Activated effector memory CD4-positive, alpha-beta T cell treated with anti-CD3 and anti-CD28 coated beads, Interleukin-2, amount 50 U/mL, for 16 hours (primary cell): ENCODE data around the gene MAS1L.
"Not testable (repeated sequence)": the region's sequence is repeated elsewhere in the genome, so short reads cannot be mapped to it uniquely, and the experiment has no call there.

Source experiments
- DNase-seq: peaks from one replicate; pipeline ENCODE4 v3.0.0-alpha.2; 2020

Gene MAS1L

GRCh38 chr6:29477923-29478450 is 9.8 kb downstream of the MAS1L start:
- DNase-seq: no peak

- DNase-seq: no peak
Observed at GRCh38 chr6:29474996-29475395, 12.8 kb downstream of the MAS1L start.

DNA sequence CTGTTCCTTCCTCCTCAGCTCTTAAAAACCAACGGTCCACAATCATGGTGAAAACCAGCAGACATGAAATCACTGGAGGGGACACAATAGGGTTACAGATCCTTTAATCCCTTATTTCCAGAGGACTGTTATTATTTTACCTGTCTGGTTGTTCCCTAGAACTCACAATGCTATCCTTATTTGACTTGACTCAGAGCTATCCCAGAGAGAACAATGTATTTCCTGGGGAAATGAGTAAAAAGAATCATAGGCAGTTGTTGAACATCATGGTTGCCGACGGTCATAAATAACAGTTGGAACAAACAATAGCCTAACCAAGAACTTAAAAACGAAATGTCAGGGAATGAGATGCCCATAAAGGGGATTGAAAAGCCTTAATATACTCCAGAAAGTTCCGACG is 21.5 kb downstream of the MAS1L start:
- no peak for DNase-seq

DNA sequence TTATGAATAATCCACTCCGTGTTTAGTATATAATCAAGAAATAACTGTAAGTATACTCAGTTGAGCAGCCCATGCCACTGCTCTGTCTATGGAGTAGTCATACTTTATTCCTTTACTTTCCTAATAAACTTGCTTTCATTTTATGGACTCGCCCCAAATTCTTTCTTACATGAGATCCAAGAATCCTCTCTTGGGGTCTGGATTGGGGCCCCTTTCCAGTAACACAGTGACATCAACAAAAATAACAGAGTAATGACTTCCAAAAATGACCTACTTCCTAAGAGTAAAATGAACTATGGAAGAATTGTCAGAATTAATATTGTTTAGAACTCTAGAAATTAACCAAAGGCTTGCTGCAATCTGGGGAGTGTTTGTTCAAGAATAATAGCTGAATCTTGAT is 22.0 kb downstream of the MAS1L start:
- no peak for DNase-seq

DNA sequence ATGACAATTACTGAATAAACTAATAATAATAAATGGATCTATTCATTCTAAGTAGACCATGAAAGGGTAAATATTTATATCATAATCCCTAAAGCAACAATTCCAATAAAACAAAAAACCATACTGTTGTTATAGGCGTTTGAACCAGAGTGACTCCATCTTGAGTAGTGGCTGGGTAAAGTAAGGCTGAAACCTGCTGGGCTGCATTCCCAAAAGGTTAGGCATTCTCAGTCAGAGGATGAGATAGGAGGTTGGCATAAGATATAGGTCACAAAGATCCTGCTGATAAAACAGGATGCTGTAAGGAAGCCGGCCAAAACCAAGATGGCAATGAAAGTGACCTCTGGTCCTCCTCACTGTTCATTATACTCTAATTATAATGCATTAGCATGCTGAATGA is 22.5 kb downstream of the MAS1L start:
- no peak for DNase-seq

DNA sequence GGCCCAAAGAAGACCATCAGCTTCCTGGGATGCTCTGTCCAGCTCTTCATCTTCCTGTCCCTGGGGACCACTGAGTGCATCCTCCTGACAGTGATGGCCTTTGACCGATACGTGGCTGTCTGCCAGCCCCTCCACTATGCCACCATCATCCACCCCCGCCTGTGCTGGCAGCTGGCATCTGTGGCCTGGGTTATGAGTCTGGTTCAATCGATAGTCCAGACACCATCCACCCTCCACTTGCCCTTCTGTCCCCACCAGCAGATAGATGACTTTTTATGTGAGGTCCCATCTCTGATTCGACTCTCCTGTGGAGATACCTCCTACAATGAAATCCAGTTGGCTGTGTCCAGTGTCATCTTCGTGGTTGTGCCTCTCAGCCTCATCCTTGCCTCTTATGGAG is 25.7 kb downstream of the MAS1L start:
- no peak for DNase-seq

DNA sequence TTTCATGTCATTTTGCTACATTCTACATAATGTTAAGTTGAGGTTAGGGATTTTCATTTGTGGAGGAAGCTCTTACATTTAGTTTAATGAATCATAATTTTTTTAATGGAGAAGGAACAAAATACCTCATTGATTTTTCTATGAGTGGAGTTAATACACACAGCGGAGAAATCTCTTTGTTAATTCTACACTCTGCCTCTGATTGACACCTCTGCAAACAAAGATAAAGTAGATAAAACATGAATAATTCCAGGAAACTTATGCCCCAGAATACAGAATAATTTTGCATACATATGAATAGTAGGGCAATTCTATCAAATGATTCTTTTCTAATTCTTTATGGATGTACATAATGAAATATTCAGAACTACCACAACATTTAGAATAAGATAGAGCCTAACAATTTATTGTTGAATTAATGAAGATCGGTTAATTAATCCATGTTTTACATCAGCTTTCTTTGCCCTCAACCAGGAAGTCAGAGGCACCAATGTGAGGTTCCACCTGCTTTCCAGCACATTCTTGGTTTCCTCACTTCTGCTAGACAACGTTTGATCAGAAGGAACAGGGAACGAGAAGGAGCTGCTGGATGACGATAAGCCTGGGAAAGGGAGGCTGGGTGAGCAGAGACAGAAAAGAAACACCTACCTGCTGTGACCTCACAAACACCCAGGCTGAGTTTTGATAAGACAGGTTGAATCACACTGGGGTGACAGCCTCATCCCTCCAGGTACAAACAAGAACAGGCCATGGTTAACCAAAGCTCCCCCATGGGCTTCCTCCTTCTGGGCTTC is 26.5 kb downstream of the MAS1L start:
- DNase-seq: no peak

DNA sequence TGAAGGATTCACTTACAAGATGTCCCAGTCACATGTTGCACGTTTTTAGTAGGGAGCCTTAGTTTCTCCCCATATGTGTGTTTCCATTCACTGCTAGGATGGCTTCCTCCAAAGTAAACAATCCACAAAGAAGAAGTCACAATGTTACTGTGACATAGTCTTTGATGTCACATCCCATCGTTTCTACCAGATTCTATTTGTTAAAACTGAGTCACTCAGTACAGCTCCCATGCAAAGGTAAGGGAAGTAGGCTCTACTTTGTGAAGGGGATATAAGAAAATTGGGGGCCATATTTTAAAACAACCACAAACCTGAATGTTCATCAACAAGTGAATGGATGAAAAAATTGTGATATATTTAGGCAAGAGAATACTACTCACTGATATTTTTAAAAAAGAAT is 30.8 kb downstream of the MAS1L start, which contains the start of the genes OR11A1 and OR2H1:
Gene OR11A1, minus strand, starts transcription at position 101 of the 400 bp plus-strand sequence. CDS start 29,430 bp downstream, outside the sequence.
Gene OR2H1, plus strand, starts transcription at position 185 of the 400 bp plus-strand sequence. CDS start 4,615 bp downstream, outside the sequence.
- no peak for DNase-seq

- no peak for DNase-seq
Observed at GRCh38 chr6:29451471-29452193, 36.1 kb downstream of the MAS1L start.

DNA sequence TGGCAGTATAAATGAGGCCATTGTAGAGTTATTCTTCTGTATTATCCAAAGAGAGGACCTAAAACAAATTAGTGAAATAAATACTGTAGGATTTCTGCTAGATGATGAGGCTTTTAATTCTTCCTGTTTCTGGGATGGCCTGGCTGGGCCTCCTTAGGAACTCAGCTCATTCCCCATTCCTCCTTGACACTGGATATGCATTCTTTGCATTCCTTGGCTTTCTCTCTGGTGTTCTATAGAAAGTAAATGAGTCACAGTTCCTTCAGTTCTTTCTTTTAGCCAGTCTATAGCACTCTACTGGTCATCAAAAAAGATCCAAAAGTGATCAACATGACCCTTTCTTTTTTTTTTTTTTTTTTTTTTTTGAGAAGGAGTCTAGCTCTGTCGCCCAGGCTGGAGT is 40.1 kb downstream of the MAS1L start:
- DNase-seq: no peak

DNA sequence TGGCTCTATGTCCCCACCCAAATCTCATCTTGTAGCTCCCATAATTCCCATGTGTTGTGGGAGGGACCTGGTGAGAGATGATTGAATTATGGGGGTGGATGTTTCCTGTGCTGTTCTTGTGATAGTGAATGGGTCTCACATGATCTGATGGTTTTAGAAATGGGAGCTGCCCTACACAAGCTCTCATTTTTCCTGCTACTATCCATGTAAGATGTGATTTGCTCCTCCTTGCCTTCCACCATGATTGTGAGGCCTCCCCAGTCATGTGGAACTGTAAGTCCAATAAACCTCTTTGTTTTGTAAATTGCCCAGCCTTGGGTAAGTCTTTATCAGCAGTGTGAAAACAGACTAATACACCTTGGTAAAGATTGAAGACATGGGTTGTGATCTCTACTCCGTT is 43.7 kb downstream of the MAS1L start:
- not testable (repeated sequence) for DNase-seq

DNA sequence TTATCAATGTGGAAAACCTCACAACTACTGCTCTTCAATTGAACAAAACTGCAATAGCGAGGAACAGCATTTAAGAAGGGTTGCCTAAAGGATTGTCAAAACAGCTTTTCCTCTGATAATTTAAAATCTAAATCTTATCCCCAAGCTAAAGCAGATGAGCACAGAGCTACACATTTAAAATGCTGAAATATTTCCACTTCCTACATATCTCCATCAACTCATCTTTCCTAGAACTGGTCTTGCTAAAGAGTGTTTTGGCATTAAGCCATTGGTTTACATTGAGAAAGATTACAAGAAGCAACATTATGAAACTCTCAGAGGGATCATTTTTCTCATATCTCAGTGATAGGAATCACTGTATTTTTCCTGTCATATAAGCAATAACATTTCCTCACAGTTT is 45.0 kb downstream of the MAS1L start:
- no peak for DNase-seq

GRCh38 chr6:29439006-29439405 is 48.8 kb downstream of the MAS1L start, which contains the start of gene OR10C1:
OR10C1 (plus strand) TSS chr6:29439306; CDS start chr6:29440016, 710 bp downstream.
- DNase-seq: no peak

DNA sequence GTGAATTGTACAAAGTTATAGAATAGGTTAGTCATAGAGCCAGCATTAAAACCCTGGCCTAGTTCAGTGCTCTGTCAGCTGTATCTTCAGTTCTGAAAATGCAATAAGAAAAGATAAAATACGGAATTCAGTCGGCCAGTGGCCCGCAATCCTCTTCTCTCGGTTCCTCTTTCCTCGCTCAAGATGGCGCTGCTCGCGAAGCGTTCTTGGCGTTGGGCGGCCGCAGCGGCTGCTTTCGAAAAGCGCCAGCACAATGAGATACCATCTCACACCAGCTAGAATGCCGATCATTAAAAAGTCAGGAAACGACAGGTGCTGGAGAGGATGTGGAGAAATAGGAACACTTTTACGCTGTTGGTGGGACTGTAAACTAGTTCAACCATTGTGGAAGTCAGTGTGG is 51.0 kb downstream of the MAS1L start:
- not testable (repeated sequence) for DNase-seq
